HL-60 (cell line): ENCODE measurements around the gene ZNF827.

ENCODE experiments used
- DNase-seq, 2 experiments: peaks; one replicate each; pipeline ENCODE4 v3.0.0-alpha.2; 2010 to 2020; ENCODE audit warnings: low read depth in 1 of 2, low spot score in 1 of 2
- H3K27ac ChIP-seq: fragments of 250-450 bp; sonication (Bioruptor Pico); replicated peaks from 2 replicates; pipeline ENCODE4 v1.5.1; 2020; ENCODE audit warnings: mild to moderate bottlenecking, moderate library complexity
- H3K27me3 ChIP-seq: fragments of 250-450 bp; sonication (Bioruptor Pico); 2 replicates; pipeline ENCODE4 v1.5.1; 2021; ENCODE audit warnings: mild to moderate bottlenecking, moderate library complexity; ENCODE audit not compliant: insufficient read depth, poor library complexity, severe bottlenecking
- H3K4me3 ChIP-seq: replicated peaks from 2 replicates; pipeline ENCODE4 v1.5.1; 2011; ENCODE audit warnings: mild to moderate bottlenecking, control low read depth, low read length; ENCODE audit not compliant: insufficient read depth
- CTCF ChIP-seq: IDR thresholded peaks from one replicate; pipeline ENCODE4 v1.5.1; 2011; ENCODE audit warnings: low read length, control low read depth, inconsistent platforms; ENCODE audit not compliant: insufficient read depth
- GABPA ChIP-seq: IDR thresholded peaks from 2 replicates; pipeline ENCODE4 v1.6.1; 2012; ENCODE audit warnings: low read depth
- POLR2AphosphoS5 ChIP-seq: IDR thresholded peaks from 2 replicates; pipeline ENCODE4 v1.6.1; 2012; ENCODE audit warnings: low read depth
- REST ChIP-seq: IDR thresholded peaks from 2 replicates; pipeline ENCODE4 v1.6.1; 2012; ENCODE audit warnings: low read depth; ENCODE audit not compliant: insufficient replicate concordance
- SPI1 ChIP-seq: IDR thresholded peaks from 2 replicates; pipeline ENCODE4 v1.6.1; 2012; ENCODE audit warnings: low read depth, mild to moderate bottlenecking, borderline replicate concordance

ZNF827 gene

GRCh38 chr4:145781351-145781750 is 157.3 kb downstream of the ZNF827 start:
- TF ChIP-seq REST, result no peak
- TF ChIP-seq CTCF, result no peak
- TF ChIP-seq POLR2AphosphoS5, result no peak
- TF ChIP-seq SPI1, result no peak
- TF ChIP-seq GABPA, result no peak

GRCh38 chr4:145779319-145779801 is 159.3 kb downstream of the ZNF827 start:
- Histone ChIP-seq H3K27ac (no peak overlapping the region), H3K4me3 (no peak overlapping the region), H3K27me3 (no peaks in the 10 kb centered on the region)
- TF ChIP-seq GABPA (no peak), CTCF (no peak)
- DNase-seq, result no peak

More at GRCh38 chr4:145781351-145781750, 157.3 kb downstream of the ZNF827 start:
- no peaks in the 10 kb centered on the region for H3K27me3 ChIP-seq
- H3K27ac ChIP-seq, result no peak overlapping the region
- H3K4me3 ChIP-seq, result no peak overlapping the region
- DNase-seq, result no peak

- no peak for DNase-seq
- Histone ChIP-seq H3K4me3 (no peak overlapping the region), H3K27me3 (no peaks in the 10 kb centered on the region), H3K27ac (no peak overlapping the region)
- no peak for TF ChIP-seq GABPA
- no peak for TF ChIP-seq POLR2AphosphoS5
- no peak for TF ChIP-seq CTCF
- TF ChIP-seq REST, result no peak
- TF ChIP-seq SPI1, result no peak
These were observed 162.4 kb downstream of the ZNF827 start for GRCh38 chr4:145776208-145776607.

GRCh38 chr4:145775406-145775805 is 163.2 kb downstream of the ZNF827 start:
- TF ChIP-seq GABPA (no peak), SPI1 (no peak)
- Histone ChIP-seq H3K27me3 (no peaks in the 10 kb centered on the region), H3K27ac (no peak overlapping the region), H3K4me3 (no peak overlapping the region)
- no peak for DNase-seq
